IMR-90 (cell line): ENCODE measurements around the gene NATD1. TPM values are rescaled to one million over a fixed set of nuclear protein-coding genes. Genes with fewer than 3 reads are reported as not detected.

Experiments used
- ATAC-seq: fragments of 200-7000 bp; cut with Tn5 transposase; 2 replicates; pipeline ENCODE4 v1.9.1; 2020; ENCODE audit warnings: low read depth, mild to moderate bottlenecking, moderate library complexity
- BruUV-seq: library from RNA; stranded (reverse); fragments of 400-500 nt; replicated peaks from 2 replicates; lab custom pipeline; 2021; lab: Mats Ljungman, UMichigan
- CTCF ChIA-PET: fragments of 300-600 bp; formaldehyde crosslinking; extraction: SDS; loops from one replicate; lab custom pipeline; 2021; ENCODE audit warnings: antibody characterized with exemption; lab: Yijun Ruan, JAX
- POLR2A ChIA-PET: fragments of 300-600 bp; sonication (Branson Sonifier 250); formaldehyde crosslinking; loops from one replicate; lab custom pipeline; 2022; ENCODE audit warnings: antibody characterized with exemption; ENCODE audit not compliant: unreplicated experiment; lab: Charles Lee
- DNase-seq: peaks from one replicate; pipeline ENCODE4 v3.0.0; 2013
- H2AFZ ChIP-seq: replicated peaks from 2 replicates; pipeline ENCODE3; 2013; ENCODE audit warnings: low read length, mild to moderate bottlenecking; ENCODE audit not compliant: poor library complexity
- H2AK5ac ChIP-seq: 2 replicates; pipeline ENCODE4 v1.6.1; 2013; ENCODE audit warnings: low read depth, low read length, inconsistent platforms
- H2AK9ac ChIP-seq: replicated peaks from 2 replicates; pipeline ENCODE3; 2013; ENCODE audit warnings: mild to moderate bottlenecking, low read depth, low read length, moderate library complexity; ENCODE audit not compliant: poor library complexity
- H2BK120ac ChIP-seq: 2 replicates; pipeline ENCODE4 v1.6.1; 2013; ENCODE audit warnings: low read depth, low read length, inconsistent platforms
- H2BK15ac ChIP-seq: 3 replicates; pipeline ENCODE4 v1.6.1; 2013; ENCODE audit warnings: low read depth, low read length, inconsistent platforms
- H2BK20ac ChIP-seq: 2 replicates; pipeline ENCODE4 v1.6.1; 2013; ENCODE audit warnings: low read depth, mild to moderate bottlenecking, inconsistent platforms, low read length, moderate library complexity
- H2BK5ac ChIP-seq: 2 replicates; pipeline ENCODE4 v1.6.1; 2013; ENCODE audit warnings: mild to moderate bottlenecking, low read depth, low read length, inconsistent platforms; ENCODE audit not compliant: poor library complexity, severe bottlenecking
- H3K14ac ChIP-seq: replicated peaks from 2 replicates; pipeline ENCODE4 v1.6.1; 2013; ENCODE audit warnings: low read depth, low read length, inconsistent platforms
- H3K18ac ChIP-seq: 2 replicates; pipeline ENCODE4 v1.6.1; 2013; ENCODE audit warnings: low read depth, low read length, control low read depth
- H3K23ac ChIP-seq: 2 replicates; pipeline ENCODE4 v1.6.1; 2013; ENCODE audit warnings: low read depth, low read length, inconsistent platforms
- H3K27ac ChIP-seq: 2 replicates; pipeline ENCODE4 v1.5.1; 2013; ENCODE audit warnings: mild to moderate bottlenecking, control low read depth, low read length; ENCODE audit not compliant: insufficient read depth
- H3K27me3 ChIP-seq: 2 replicates; pipeline ENCODE4 v1.6.1; 2013; ENCODE audit warnings: low read length; ENCODE audit not compliant: control insufficient read depth, insufficient read depth
- H3K36me3 ChIP-seq: 2 replicates; pipeline ENCODE4 v1.6.1; 2013; ENCODE audit warnings: low read length, mixed read lengths; ENCODE audit not compliant: control insufficient read depth, insufficient read depth
- H3K4ac ChIP-seq: 2 replicates; pipeline ENCODE4 v1.6.1; 2013; ENCODE audit warnings: low read depth, low read length, inconsistent platforms
- H3K4me1 ChIP-seq: 2 replicates; pipeline ENCODE4 v1.6.1; 2013; ENCODE audit warnings: low read length, mixed read lengths; ENCODE audit not compliant: control insufficient read depth, insufficient read depth
- H3K4me2 ChIP-seq: 2 replicates; pipeline ENCODE4 v1.6.1; 2013; ENCODE audit warnings: low read depth, mild to moderate bottlenecking, control low read depth, low read length, moderate library complexity
- H3K4me3 ChIP-seq: 2 replicates; pipeline ENCODE4 v1.5.1; 2013; ENCODE audit warnings: low read depth, mild to moderate bottlenecking, control low read depth, low read length, moderate library complexity; ENCODE audit not compliant: insufficient read depth
- H3K56ac ChIP-seq: 2 replicates; pipeline ENCODE4 v1.6.1; 2013; ENCODE audit warnings: low read length, inconsistent platforms; ENCODE audit not compliant: insufficient read depth; ENCODE audit errors: extremely low read depth
- H3K79me1 ChIP-seq, 2 experiments: 2 replicates each; pipeline ENCODE4 v1.6.1; 2013; ENCODE audit warnings: low read length in 2 of 2, inconsistent platforms in 1 of 2, low read depth in 1 of 2
- H3K9ac ChIP-seq: 2 replicates; pipeline ENCODE4 v1.6.1; 2013; ENCODE audit warnings: low read depth, low read length, control low read depth
- H3K9me1 ChIP-seq: 2 replicates; pipeline ENCODE4 v1.6.1; 2013; ENCODE audit warnings: low read length, inconsistent platforms; ENCODE audit not compliant: insufficient read depth
- H3K9me3 ChIP-seq: 2 replicates; pipeline ENCODE4 v1.6.1; 2013; ENCODE audit warnings: low read length; ENCODE audit not compliant: control insufficient read depth, insufficient read depth
- H4K20me1 ChIP-seq: 2 replicates; pipeline ENCODE4 v1.6.1; 2013; ENCODE audit warnings: low read length, inconsistent platforms; ENCODE audit not compliant: insufficient read depth
- H4K5ac ChIP-seq: 2 replicates; pipeline ENCODE4 v1.6.1; 2013; ENCODE audit warnings: mild to moderate bottlenecking, low read depth, low read length, control low read depth
- H4K8ac ChIP-seq, 2 experiments: 2 replicates each; pipeline ENCODE4 v1.6.1; 2013; ENCODE audit warnings: low read depth in 2 of 2, low read length in 2 of 2, control low read depth in 1 of 2, inconsistent platforms in 1 of 2
- H4K91ac ChIP-seq: 2 replicates; pipeline ENCODE4 v1.6.1; 2013; ENCODE audit warnings: low read depth, low read length, inconsistent platforms; ENCODE audit not compliant: insufficient read depth
- CEBPB ChIP-seq: IDR thresholded peaks from 2 replicates; pipeline ENCODE4 v1.6.1; 2012; ENCODE audit warnings: low read depth, low read length, improper control_type of control experiment
- MAFK ChIP-seq: IDR thresholded peaks from 2 replicates; pipeline ENCODE4 v1.6.1; 2012; ENCODE audit warnings: low read depth, low read length, improper control_type of control experiment
- MXI1 ChIP-seq: IDR thresholded peaks from 2 replicates; pipeline ENCODE4 v1.6.1; 2012; ENCODE audit warnings: low read depth, mild to moderate bottlenecking, low read length, moderate library complexity, borderline replicate concordance
- NFE2L2 ChIP-seq: fragments of 150-350 bp; IDR thresholded peaks from 2 replicates; pipeline ENCODE4 v1.6.1; 2016; ENCODE audit warnings: low read depth, mild to moderate bottlenecking, low read length
- WGBS, 2 experiments: methylation state at CpG; one replicate each; pipeline versions ENCODE4 v1.1.5 to v1.1.7; 2013; ENCODE audit warnings: missing lambda C conversion rate in 2 of 2; ENCODE audit not compliant: insufficient read length in 1 of 2; ENCODE audit errors: extremely low coverage in 2 of 2; 5-methylcytosine and 5-hydroxymethylcytosine counted together
- dilution Hi-C: fragments of 300-500 bp; cut with HindIII; formaldehyde crosslinking; loops from one replicate; pipeline ENCODE4 v1.14.3; 2018; ENCODE audit warnings: low sequenced_read_pairs; ENCODE audit not compliant: unreplicated experiment
- in situ Hi-C: fragments of 300-500 bp; cut with MboI; formaldehyde crosslinking; loops from 3 replicates; pipeline ENCODE4 v1.14.3; 2019; ENCODE audit warnings: low sequenced_read_pairs, inconsistent platforms, mixed read lengths
- intact Hi-C: fragments of 100-400 bp; cut with micrococcal nuclease; formaldehyde crosslinking; loops from 2 replicates; pipeline ENCODE4 v1.10.0; 2022
- polyA plus RNA-seq, 3 experiments: library from polyadenylated mRNA; depleted of rRNA; stranded (reverse); fragments of >200 nt; gene quantifications; 2 replicates each; pipeline ENCODE4 v1.2.3, GENCODE V29; 2012; ENCODE audit warnings: low replicate concordance in 1 of 3
- total RNA-seq: library from RNA; depleted of rRNA; stranded (reverse); fragments of >200 nt; gene quantifications from 2 replicates; pipeline ENCODE4 v1.2.3, GENCODE V29; 2012

The NATD1 gene
- total and polyA plus RNA-seq, 2 of the 4 experiments (the other 2 are of a cell fraction): 0.90 to 4.3 TPM

- TF ChIP-seq MAFK: no peak
Observed at GRCh38 chr17:21249920-21250703, 3.1 kb downstream of the NATD1 start (continued).

GRCh38 chr17:21249086-21249795 is 4.0 kb downstream of the NATD1 start:
- POLR2A ChIA-PET: no interaction called here
- CTCF ChIA-PET: no interaction called here

More at GRCh38 chr17:21249086-21249795, 4.0 kb downstream of the NATD1 start:
- H3K4me1 ChIP-seq: peaks cover 6% of the 10 kb centered on the region
- H3K23ac ChIP-seq: no peak overlapping the region
- no peak for TF ChIP-seq CEBPB
- TF ChIP-seq MXI1: no peak
- no peak for TF ChIP-seq NFE2L2
- intact Hi-C loops: no loop called here
- H3K9me1 ChIP-seq: no peaks in the 10 kb centered on the region; the same call in 1 of the 2 replicates
- no peak overlapping the region for H4K8ac ChIP-seq
- in situ Hi-C loops: no loop called here
- H3K18ac ChIP-seq: no peak overlapping the region
- no TSS peak for BruUV-seq
- peaks cover 4 to 17% of the 10 kb centered on the region in 2 experiments for H3K79me1 ChIP-seq
- no peak overlapping the region for H2BK5ac ChIP-seq
- no peak overlapping the region for H2BK20ac ChIP-seq
- no peak overlapping the region for H3K4me2 ChIP-seq
- H3K4ac ChIP-seq: no peak overlapping the region
- no peak overlapping the region for H2AK5ac ChIP-seq
- no peak overlapping the region for H3K9ac ChIP-seq
- DNase-seq: no peak
- no peak overlapping the region for H4K91ac ChIP-seq
- H3K9me3 ChIP-seq: no peaks in the 10 kb centered on the region
- no peak overlapping the region for H2AFZ ChIP-seq
- ATAC-seq: no peak
- peaks cover 11% of the 10 kb centered on the region; the same call in 1 of the 2 replicates for H4K20me1 ChIP-seq
- no peaks in the 10 kb centered on the region for H3K27me3 ChIP-seq
- H2BK120ac ChIP-seq: no peak overlapping the region
- H3K27ac ChIP-seq: no peak overlapping the region
- dilution Hi-C loops: no loop called here
- no peak overlapping the region for H3K4me3 ChIP-seq
- WGBS, 2 experiments: 90% methylated on average over 2 of the region's 12 CpGs; no CpG with 5 or more reads in 1 of the 2 experiments
- H3K36me3 ChIP-seq: no peaks in the 10 kb centered on the region
- no peak overlapping the region for H2BK15ac ChIP-seq
- no peak overlapping the region for H4K5ac ChIP-seq
- H3K14ac ChIP-seq: no peak overlapping the region
- H3K56ac ChIP-seq: no peak overlapping the region
- no peak overlapping the region for H2AK9ac ChIP-seq
